Limb (tissue), 2 donors: ENCODE results near the gene GYG1.
A peak's percentile ranks its signal among the peaks of the same experiment; 100 is the strongest.
"Not testable (repeated sequence)": the region's sequence is repeated elsewhere in the genome, so short reads cannot be mapped to it uniquely, and the experiment has no call there.

ENCODE experiments used
- DNase-seq, 2 donors: peaks; one replicate each; pipeline ENCODE4 v3.0.0-alpha.2; 2016; ENCODE audit errors: extremely low spot score in 2 of 2

Gene GYG1

GRCh38 chr3:148987551-148987950 lies 3.8 kb upstream of the GYG1 start:
- not testable (repeated sequence) for DNase-seq

GRCh38 chr3:148990236-148990635 lies 1.1 kb upstream of the GYG1 start:
- DNase-seq = no peak

- DNase-seq = peak in 1 of 2 donors; percentile 15
These were observed 791 bp downstream of the GYG1 start for GRCh38 chr3:148992027-148992634.

- DNase-seq = no peak
These were observed 1.4 kb downstream of the GYG1 start for GRCh38 chr3:148992635-148993255.

- no peak for DNase-seq
These were observed 6.3 kb downstream of the GYG1 start for GRCh38 chr3:148997623-148998022.

- DNase-seq = no peak
These were observed 7.0 kb downstream of the GYG1 start for GRCh38 chr3:148998297-148998696.

GRCh38 chr3:148998715-148999423 lies 7.5 kb downstream of the GYG1 start:
- DNase-seq = no peak

- DNase-seq = no peak
These were observed 8.5 kb downstream of the GYG1 start for GRCh38 chr3:148999806-149000205.

- no peak for DNase-seq
These were observed 8.9 kb downstream of the GYG1 start for GRCh38 chr3:149000206-149000745.

GRCh38 chr3:149001727-149002126 lies 10.4 kb downstream of the GYG1 start:
- no peak for DNase-seq

GRCh38 chr3:149003653-149004305 lies 12.4 kb downstream of the GYG1 start:
- DNase-seq = no peak

GRCh38 chr3:149004622-149005021 lies 13.3 kb downstream of the GYG1 start:
- DNase-seq = no peak

- no peak for DNase-seq
These were observed 14.1 kb downstream of the GYG1 start for GRCh38 chr3:149005416-149005815.

- DNase-seq = no peak
These were observed 16.4 kb downstream of the GYG1 start for GRCh38 chr3:149007567-149008257.

GRCh38 chr3:149009732-149010131 lies 18.4 kb downstream of the GYG1 start:
- no peak for DNase-seq

- no peak for DNase-seq
These were observed 19.2 kb downstream of the GYG1 start for GRCh38 chr3:149010504-149010951.

GRCh38 chr3:149010966-149011365 lies 19.6 kb downstream of the GYG1 start:
- no peak for DNase-seq

- no peak for DNase-seq
These were observed 20.3 kb downstream of the GYG1 start for GRCh38 chr3:149011676-149012075.

- DNase-seq = no peak
These were observed 22.4 kb downstream of the GYG1 start for GRCh38 chr3:149013726-149014125.

GRCh38 chr3:149015393-149015792 lies 24.1 kb downstream of the GYG1 start:
- no peak for DNase-seq

- no peak for DNase-seq
These were observed 24.9 kb downstream of the GYG1 start for GRCh38 chr3:149016242-149016641.
